NCI-H2029 (cell line): ENCODE measurements around the gene GNL2.
A peak's percentile ranks its signal among the peaks of the same experiment; 100 is the strongest.
"Not testable (repeated sequence)": the region's sequence is repeated elsewhere in the genome, so short reads cannot be mapped to it uniquely, and the experiment has no call there.

Experiments
- DNase-seq: peaks from one replicate; lab custom pipeline; 2025; lab: John Stamatoyannopoulos, UW

The GNL2 gene

GRCh38 chr1:37606481-37607263 lies 10.9 kb upstream of the GNL2 start:
- no peak for DNase-seq

- DNase-seq = no peak
These were observed 10.2 kb upstream of the GNL2 start for GRCh38 chr1:37605806-37606474.

GRCh38 chr1:37605061-37605650 lies 9.4 kb upstream of the GNL2 start:
- DNase-seq = no peak

- peak; percentile 63 for DNase-seq
These were observed 7.3 kb upstream of the GNL2 start for GRCh38 chr1:37602750-37603694.

GRCh38 chr1:37601441-37601840 lies 5.7 kb upstream of the GNL2 start:
- no peak for DNase-seq

GRCh38 chr1:37599940-37600339 lies 4.2 kb upstream of the GNL2 start:
- DNase-seq = no peak

GRCh38 chr1:37596182-37596667 lies 488 bp upstream of the GNL2 start:
- no peak for DNase-seq

GRCh38 chr1:37593726-37594125 lies 2.0 kb downstream of the GNL2 start:
- DNase-seq = no peak

GRCh38 chr1:37588939-37589338 lies 6.8 kb downstream of the GNL2 start:
- no peak for DNase-seq

- DNase-seq = not testable (repeated sequence)
These were observed 11.2 kb downstream of the GNL2 start for GRCh38 chr1:37584544-37584943.

- no peak for DNase-seq
These were observed 20.0 kb downstream of the GNL2 start for GRCh38 chr1:37575692-37576091.

- DNase-seq = no peak
These were observed 20.8 kb downstream of the GNL2 start for GRCh38 chr1:37574834-37575480.

- DNase-seq = no peak
These were observed 25.0 kb downstream of the GNL2 start for GRCh38 chr1:37570528-37571334.

GRCh38 chr1:37567023-37567422 lies 28.7 kb downstream of the GNL2 start:
- no peak for DNase-seq

- no peak for DNase-seq
These were observed 30.8 kb downstream of the GNL2 start for GRCh38 chr1:37564892-37565291.

GRCh38 chr1:37562984-37563383 lies 32.8 kb downstream of the GNL2 start:
- DNase-seq = no peak

GRCh38 chr1:37561133-37562132 lies 34.3 kb downstream of the GNL2 start:
- DNase-seq = no peak

- DNase-seq = no peak
These were observed 35.2 kb downstream of the GNL2 start for GRCh38 chr1:37560401-37561132.
